Vagina (tissue), 2 donors: Measurements from ENCODE around the gene ATL1. TPM values are rescaled to one million over a fixed set of nuclear protein-coding genes. Genes with fewer than 3 reads are reported as not detected.

ENCODE experiments used
- DNase-seq, 2 donors: peaks; one replicate each; pipeline ENCODE4 v3.0.0-alpha.2; 2017; ENCODE audit errors: extremely low spot score in 2 of 2
- H3K27ac ChIP-seq: fragments of 200-600 bp; sonication (generic); one replicate; pipeline ENCODE4 v1.5.1; 2019
- H3K27me3 ChIP-seq: fragments of 200-600 bp; sonication (generic); one replicate; pipeline ENCODE4 v1.5.1; 2019
- H3K36me3 ChIP-seq, 2 donors: fragments of 200-600 bp; sonication (generic); one replicate each; pipeline ENCODE4 v1.5.1; 2017 to 2019
- H3K4me1 ChIP-seq: fragments of 200-600 bp; sonication (generic); one replicate; pipeline ENCODE4 v1.5.1; 2019
- H3K4me3 ChIP-seq, 2 donors: fragments of 200-600 bp; sonication (generic); 1 replicate in 1 of 2; 2 replicates in 1 of 2; pipeline ENCODE4 v1.5.1; 2016 to 2019
- H3K9me3 ChIP-seq: fragments of 200-600 bp; sonication (generic); one replicate; pipeline ENCODE4 v1.5.1; 2019
- POLR2A ChIP-seq, 2 donors: fragments of 450-650 bp; IDR thresholded peaks; one replicate each; pipeline ENCODE4 v1.6.1; 2017; ENCODE audit warnings: antibody characterized with exemption in 2 of 2, mild to moderate bottlenecking in 2 of 2, moderate library complexity in 2 of 2
- POLR2AphosphoS5 ChIP-seq, 2 donors: sonication (generic); formaldehyde crosslinking; IDR thresholded peaks; one replicate each; pipeline ENCODE4 v1.9.0; 2017; ENCODE audit warnings: antibody characterized with exemption in 2 of 2, mild to moderate bottlenecking in 2 of 2, low read depth in 1 of 2; ENCODE audit not compliant: insufficient read depth in 1 of 2
- intact Hi-C: fragments of 100-400 bp; cut with DNase I; formaldehyde crosslinking; loops from one replicate; pipeline ENCODE4 v1.15.1; 2023
- total RNA-seq: library from RNA; depleted of rRNA; stranded (reverse); fragments of >200 nt; gene quantifications from one replicate; pipeline ENCODE4 v1.2.3, GENCODE V29; 2016
- TF ChIP-seq, protein P1 (sequence below), 3 experiments: fragments of 450-650 bp in 2 of 3; fragments of 200-600 bp in 1 of 3; sonication (generic) in 1 of 3; IDR thresholded peaks; one replicate each; pipeline ENCODE4 v1.5.1; 2017 to 2019; ENCODE audit warnings: antibody characterized with exemption in 3 of 3, mild to moderate bottlenecking in 2 of 3, moderate library complexity in 2 of 3

The ATL1 gene
- total RNA-seq, 1 donor from 2014 or later: 6.9 TPM

GRCh38 chr14:50610465-50610864, 50.5 kb downstream of the ATL1 start:
- Histone ChIP-seq H3K27me3 (no peaks in the 10 kb centered on the region), H3K4me1 (no peaks in the 10 kb centered on the region), H3K4me3 (no peak overlapping the region), H3K36me3 (peaks cover 0 to under 1% of the 10 kb centered on the region in 2 donors), H3K9me3 (no peaks in the 10 kb centered on the region), H3K27ac (no peak overlapping the region)
- DNase-seq: no peak
- no peak for TF ChIP-seq POLR2AphosphoS5 (IDR thresholded peaks at IDR 0.05; ENCODE audit: insufficient read depth in 1 of 2, low read depth in 1 of 2)
- no peak for TF ChIP-seq POLR2A (IDR thresholded peaks at IDR 0.05)
- TF ChIP-seq, protein P1, sequence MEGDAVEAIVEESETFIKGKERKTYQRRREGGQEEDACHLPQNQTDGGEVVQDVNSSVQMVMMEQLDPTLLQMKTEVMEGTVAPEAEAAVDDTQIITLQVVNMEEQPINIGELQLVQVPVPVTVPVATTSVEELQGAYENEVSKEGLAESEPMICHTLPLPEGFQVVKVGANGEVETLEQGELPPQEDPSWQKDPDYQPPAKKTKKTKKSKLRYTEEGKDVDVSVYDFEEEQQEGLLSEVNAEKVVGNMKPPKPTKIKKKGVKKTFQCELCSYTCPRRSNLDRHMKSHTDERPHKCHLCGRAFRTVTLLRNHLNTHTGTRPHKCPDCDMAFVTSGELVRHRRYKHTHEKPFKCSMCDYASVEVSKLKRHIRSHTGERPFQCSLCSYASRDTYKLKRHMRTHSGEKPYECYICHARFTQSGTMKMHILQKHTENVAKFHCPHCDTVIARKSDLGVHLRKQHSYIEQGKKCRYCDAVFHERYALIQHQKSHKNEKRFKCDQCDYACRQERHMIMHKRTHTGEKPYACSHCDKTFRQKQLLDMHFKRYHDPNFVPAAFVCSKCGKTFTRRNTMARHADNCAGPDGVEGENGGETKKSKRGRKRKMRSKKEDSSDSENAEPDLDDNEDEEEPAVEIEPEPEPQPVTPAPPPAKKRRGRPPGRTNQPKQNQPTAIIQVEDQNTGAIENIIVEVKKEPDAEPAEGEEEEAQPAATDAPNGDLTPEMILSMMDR (IDR thresholded peaks at IDR 0.05): no peak
- intact Hi-C loops: no loop called here

- Histone ChIP-seq H3K36me3 (peaks cover 0 to 13% of the 10 kb centered on the region in 2 donors), H3K27ac (no peak overlapping the region), H3K27me3 (no peaks in the 10 kb centered on the region), H3K4me3 (no peak overlapping the region), H3K9me3 (no peaks in the 10 kb centered on the region), H3K4me1 (no peaks in the 10 kb centered on the region)
- intact Hi-C loops: no loop called here
- TF ChIP-seq, protein P1 (IDR thresholded peaks at IDR 0.05): no peak
- no peak for DNase-seq
These were observed 52.9 kb downstream of the ATL1 start for GRCh38 chr14:50612806-50613205.

DNA sequence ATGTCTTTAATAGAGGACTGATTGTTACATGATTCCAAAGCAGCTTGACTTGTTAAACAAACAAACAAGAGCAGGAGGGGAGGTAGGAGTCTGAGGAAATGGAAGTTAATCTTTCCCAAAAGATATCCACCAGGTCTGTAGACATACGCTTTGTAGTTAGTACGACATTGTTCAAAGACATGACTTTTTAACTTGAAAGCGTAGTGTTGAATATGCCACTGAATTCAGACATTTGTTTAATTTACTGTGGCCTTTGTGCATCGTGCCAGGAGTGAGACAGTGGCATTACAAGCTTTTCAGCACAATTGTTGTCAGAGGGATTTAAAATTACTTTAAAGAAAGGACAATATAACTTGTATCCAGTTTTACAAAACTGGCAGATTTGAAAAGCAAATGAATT, 55.1 kb downstream of the ATL1 start:
- TF ChIP-seq POLR2A (IDR thresholded peaks at IDR 0.05): no peak
- TF ChIP-seq, protein P1 (IDR thresholded peaks at IDR 0.05): no peak
- no peak for TF ChIP-seq POLR2AphosphoS5 (IDR thresholded peaks at IDR 0.05; ENCODE audit: insufficient read depth in 1 of 2, low read depth in 1 of 2)
- H3K9me3 ChIP-seq: no peaks in the 10 kb centered on the region
- no peak for DNase-seq
- no peak overlapping the region for H3K27ac ChIP-seq
- H3K4me3 ChIP-seq: no peak overlapping the region
- no peaks in the 10 kb centered on the region for H3K27me3 ChIP-seq
- H3K36me3 ChIP-seq: peaks cover 0 to 14% of the 10 kb centered on the region in 2 donors
- H3K4me1 ChIP-seq: no peaks in the 10 kb centered on the region
- intact Hi-C loops: no loop called here

- DNase-seq: no peak
- no peaks in the 10 kb centered on the region for H3K4me1 ChIP-seq
- intact Hi-C loops: no loop called here
- H3K27ac ChIP-seq: no peak overlapping the region
- H3K36me3 ChIP-seq: peaks cover 0 to 14% of the 10 kb centered on the region in 2 donors
- H3K27me3 ChIP-seq: no peaks in the 10 kb centered on the region
- no peak overlapping the region for H3K4me3 ChIP-seq
- no peak for TF ChIP-seq POLR2A (IDR thresholded peaks at IDR 0.05)
- TF ChIP-seq, protein P1 (IDR thresholded peaks at IDR 0.05): no peak
- H3K9me3 ChIP-seq: no peaks in the 10 kb centered on the region
These were observed 55.6 kb downstream of the ATL1 start for GRCh38 chr14:50615552-50615951.

- Histone ChIP-seq H3K4me1 (no peaks in the 10 kb centered on the region), H3K27ac (no peak overlapping the region), H3K36me3 (peaks cover 0 to 14% of the 10 kb centered on the region in 2 donors), H3K4me3 (no peak overlapping the region), H3K9me3 (no peaks in the 10 kb centered on the region), H3K27me3 (no peaks in the 10 kb centered on the region)
- TF ChIP-seq POLR2AphosphoS5 (IDR thresholded peaks at IDR 0.05; ENCODE audit: insufficient read depth in 1 of 2, low read depth in 1 of 2): no peak
- TF ChIP-seq, protein P1 (IDR thresholded peaks at IDR 0.05): no peak
- no peak for TF ChIP-seq POLR2A (IDR thresholded peaks at IDR 0.05)
- no peak for DNase-seq
- intact Hi-C loops: no loop called here
These were observed 56.3 kb downstream of the ATL1 start for GRCh38 chr14:50616275-50616674.
